GM20431 (cell line): Measurements from ENCODE around the gene MEAK7.

ENCODE experiments used
- in situ Hi-C: fragments of 300-500 bp; cut with MseI, MboI; formaldehyde crosslinking; loops from one replicate; pipeline ENCODE4 v1.15.0; 2020; ENCODE audit warnings: low sequenced_read_pairs; ENCODE audit not compliant: unreplicated experiment

MEAK7 gene

GRCh38 chr16:84504420-84505248, at the start of gene MEAK7:
TSS of gene MEAK7 (minus strand) at chr16:84504659. CDS start at chr16:84498086, 6,573 bp downstream.
- in situ Hi-C loops = loop anchor here (25.0 kb wide), 1 partner anchor 233 kb away; no protein-coding TSS in a partner anchor

- in situ Hi-C loops = no loop called here
Measured at GRCh38 chr16:84553873-84554399, 49.5 kb upstream of the MEAK7 start.

GRCh38 chr16:84552135-84552534, 47.7 kb upstream of the MEAK7 start:
- in situ Hi-C loops = no loop called here

GRCh38 chr16:84550096-84550495, 45.6 kb upstream of the MEAK7 start:
- in situ Hi-C loops = no loop called here

- in situ Hi-C loops = no loop called here
Measured at GRCh38 chr16:84548971-84549844, 44.7 kb upstream of the MEAK7 start.

- in situ Hi-C loops = no loop called here
Measured at GRCh38 chr16:84548508-84548907, 44.0 kb upstream of the MEAK7 start.

GRCh38 chr16:84547546-84548061, 43.1 kb upstream of the MEAK7 start:
- in situ Hi-C loops = no loop called here

- in situ Hi-C loops = no loop called here
Measured at GRCh38 chr16:84546669-84547545, 42.4 kb upstream of the MEAK7 start.

- in situ Hi-C loops = no loop called here
Measured at GRCh38 chr16:84545114-84545737, 40.8 kb upstream of the MEAK7 start.

GRCh38 chr16:84544031-84544773, 39.7 kb upstream of the MEAK7 start:
- in situ Hi-C loops = no loop called here

- in situ Hi-C loops = no loop called here
Measured at GRCh38 chr16:84543253-84543652, 38.8 kb upstream of the MEAK7 start.

GRCh38 chr16:84541999-84542817, 37.7 kb upstream of the MEAK7 start:
- in situ Hi-C loops = no loop called here

- in situ Hi-C loops = no loop called here
Measured at GRCh38 chr16:84540194-84540593, 35.7 kb upstream of the MEAK7 start.

GRCh38 chr16:84538222-84538840, 33.9 kb upstream of the MEAK7 start:
- in situ Hi-C loops = no loop called here

- in situ Hi-C loops = no loop called here
Measured at GRCh38 chr16:84537491-84538151, 33.2 kb upstream of the MEAK7 start.

GRCh38 chr16:84535851-84536250, 31.4 kb upstream of the MEAK7 start:
- in situ Hi-C loops = no loop called here

- in situ Hi-C loops = no loop called here
Measured at GRCh38 chr16:84535408-84535807, 30.9 kb upstream of the MEAK7 start.
